SK-N-SH treated with all-trans-retinoic acid at 6 μM for 48 hours (cell line): ENCODE data around the gene MYO3B.
A peak's percentile ranks its signal among the peaks of the same experiment; 100 is the strongest.

Experiments
- ATAC-seq: fragments of 200-7000 bp; cut with Tn5 transposase; 3 replicates; pipeline ENCODE4 v1.9.1; 2020; ENCODE audit warnings: mild to moderate bottlenecking, moderate library complexity
- ARNTL ChIP-seq: fragments of 450-650 bp; formaldehyde crosslinking; IDR thresholded peaks from 2 replicates; pipeline ENCODE4 v1.5.0; 2020; ENCODE audit warnings: low read depth, mild to moderate bottlenecking, moderate library complexity, borderline replicate concordance
- BACH2 ChIP-seq: fragments of 250-450 bp; sonication (Bioruptor Pico); IDR thresholded peaks from 2 replicates; pipeline ENCODE4 v1.9.0; 2021; ENCODE audit warnings: mild to moderate bottlenecking, borderline replicate concordance
- CREB5 ChIP-seq: fragments of 250-450 bp; sonication (Bioruptor Pico); IDR thresholded peaks from 2 replicates; pipeline ENCODE4 v1.5.1; 2020; ENCODE audit warnings: low read depth, mild to moderate bottlenecking, moderate library complexity
- CSDC2 ChIP-seq: fragments of 250-450 bp; sonication (Bioruptor Pico); IDR thresholded peaks from 2 replicates; pipeline ENCODE4 v1.5.0; 2020; ENCODE audit warnings: mild to moderate bottlenecking, moderate library complexity
- ESRRG ChIP-seq: fragments of 250-450 bp; sonication (Bioruptor Pico); IDR thresholded peaks from 2 replicates; pipeline ENCODE4 v1.6.1; 2021; ENCODE audit warnings: mild to moderate bottlenecking
- GLIS3 ChIP-seq: fragments of 250-450 bp; sonication (Bioruptor Pico); IDR thresholded peaks from 2 replicates; pipeline ENCODE4 v1.5.0; 2020; ENCODE audit warnings: mild to moderate bottlenecking, moderate library complexity
- ISL1 ChIP-seq: fragments of 250-450 bp; sonication (Bioruptor Pico); IDR thresholded peaks from 2 replicates; pipeline ENCODE4 v2.1.2; 2022; ENCODE audit warnings: mild to moderate bottlenecking, moderate library complexity
- PATZ1 ChIP-seq: fragments of 250-450 bp; sonication (Bioruptor Pico); IDR thresholded peaks from 2 replicates; pipeline ENCODE4 v1.8.0; 2020; ENCODE audit warnings: mild to moderate bottlenecking, moderate library complexity, borderline replicate concordance
- PPARA ChIP-seq: fragments of 250-450 bp; sonication (Bioruptor Pico); IDR thresholded peaks from 2 replicates; pipeline ENCODE4 v1.5.0; 2020; ENCODE audit warnings: mild to moderate bottlenecking, borderline replicate concordance
- RARB ChIP-seq: fragments of 250-450 bp; sonication (Bioruptor Pico); IDR thresholded peaks from 2 replicates; pipeline ENCODE4 v1.8.0; 2021; ENCODE audit warnings: mild to moderate bottlenecking, moderate library complexity
- SNAI2 ChIP-seq: fragments of 250-450 bp; sonication (Bioruptor Pico); IDR thresholded peaks from 2 replicates; pipeline ENCODE4 v1.5.0; 2020; ENCODE audit warnings: mild to moderate bottlenecking, moderate library complexity
- TCF4 ChIP-seq: fragments of 250-450 bp; sonication (Bioruptor Pico); IDR thresholded peaks from 2 replicates; pipeline ENCODE4 v1.8.0; 2021; ENCODE audit warnings: mild to moderate bottlenecking, moderate library complexity, borderline replicate concordance
- TOX ChIP-seq: fragments of 250-450 bp; sonication (Bioruptor Pico); IDR thresholded peaks from 2 replicates; pipeline ENCODE4 v1.8.0; 2021; ENCODE audit warnings: mild to moderate bottlenecking, moderate library complexity, borderline replicate concordance
- TSHZ2 ChIP-seq: fragments of 250-450 bp; sonication (Bioruptor Pico); IDR thresholded peaks from 2 replicates; pipeline ENCODE4 v1.5.0; 2020; ENCODE audit warnings: mild to moderate bottlenecking, moderate library complexity
- ZC3H10 ChIP-seq: fragments of 250-450 bp; sonication (Bioruptor Pico); IDR thresholded peaks from 2 replicates; pipeline ENCODE4 v1.5.1; 2021; ENCODE audit warnings: mild to moderate bottlenecking, moderate library complexity
- ZFP3 ChIP-seq: fragments of 250-450 bp; sonication (Bioruptor Pico); IDR thresholded peaks from 2 replicates; pipeline ENCODE4 v1.5.0; 2020; ENCODE audit warnings: mild to moderate bottlenecking, moderate library complexity
- ZNF565 ChIP-seq: fragments of 450-650 bp; formaldehyde crosslinking; conservative IDR thresholded peaks from 2 replicates; pipeline ENCODE4 v1.5.0; 2020; ENCODE audit warnings: low read depth, mild to moderate bottlenecking, moderate library complexity
- ZNF70 ChIP-seq: fragments of 450-650 bp; formaldehyde crosslinking; IDR thresholded peaks from 2 replicates; pipeline ENCODE4 v1.5.0; 2020; ENCODE audit warnings: mild to moderate bottlenecking, moderate library complexity

The MYO3B gene

GRCh38 chr2:170354855-170355780 is 177.2 kb downstream of the MYO3B start:
- ATAC-seq: no peak
- TF ChIP-seq PPARA (CRISPR knock-in tag) (no peak), CSDC2 (no peak), PATZ1 (CRISPR knock-in tag) (no peak), CREB5 (CRISPR knock-in tag) (no peak), ISL1 (no peak), SNAI2 (CRISPR knock-in tag) (no peak), TOX (CRISPR knock-in tag) (no peak), ESRRG (CRISPR knock-in tag) (no peak), ZC3H10 (CRISPR knock-in tag) (no peak), ZNF70 (no peak), RARB (CRISPR knock-in tag) (no peak), ZNF565 (CRISPR knock-in tag) (no peak), GLIS3 (CRISPR knock-in tag) (no peak), BACH2 (CRISPR knock-in tag) (no peak), ZFP3 (CRISPR knock-in tag) (no peak)

GRCh38 chr2:170359466-170359865 is 181.5 kb downstream of the MYO3B start:
- no peak for TF ChIP-seq CREB5 (CRISPR knock-in tag)
- TF ChIP-seq ISL1: no peak
- TF ChIP-seq ZFP3 (CRISPR knock-in tag): no peak
- TF ChIP-seq RARB (CRISPR knock-in tag): no peak
- no peak for ATAC-seq

GRCh38 chr2:170360546-170361089 is 182.7 kb downstream of the MYO3B start:
- ATAC-seq: no peak
- TF ChIP-seq SNAI2 (CRISPR knock-in tag) (no peak), TOX (CRISPR knock-in tag) (no peak), CREB5 (CRISPR knock-in tag) (no peak), GLIS3 (CRISPR knock-in tag) (no peak), ZFP3 (CRISPR knock-in tag) (no peak), ARNTL (CRISPR knock-in tag) (no peak)
- TF ChIP-seq, all 23 proteins: peak for 0

GRCh38 chr2:170361090-170361936 is 183.4 kb downstream of the MYO3B start:
- no peak for TF ChIP-seq ZNF70
- peak; percentile 94 for ATAC-seq

GRCh38 chr2:170362313-170362870 is 184.4 kb downstream of the MYO3B start:
- ATAC-seq: no peak
- TF ChIP-seq ZFP3 (CRISPR knock-in tag): no peak
- TF ChIP-seq ESRRG (CRISPR knock-in tag): no peak
- TF ChIP-seq GLIS3 (CRISPR knock-in tag): no peak
- no peak for TF ChIP-seq ARNTL (CRISPR knock-in tag)
- no peak for TF ChIP-seq PPARA (CRISPR knock-in tag)
- TF ChIP-seq ZC3H10 (CRISPR knock-in tag): no peak
- no peak for TF ChIP-seq TSHZ2
- no peak for TF ChIP-seq TCF4
- no peak for TF ChIP-seq BACH2 (CRISPR knock-in tag)
- no peak for TF ChIP-seq ISL1
